GM12878 (cell line): ENCODE results near the gene FAM171A1. TPM values are rescaled to one million over a fixed set of nuclear protein-coding genes. Genes with fewer than 3 reads are reported as not detected.

Source experiments
- ATAC-seq: fragments of 200-7000 bp; cut with Tn5 transposase; 3 replicates; pipeline ENCODE4 v1.9.1; 2020; ENCODE audit warnings: mild to moderate bottlenecking, moderate library complexity
- BruUV-seq: library from RNA; stranded (reverse); fragments of 400-500 nt; replicated peaks from 2 replicates; lab custom pipeline; 2021; lab: Mats Ljungman, UMichigan
- CTCF ChIA-PET: fragments of 300-600 bp; sonication (Branson Sonifier 250); formaldehyde crosslinking; extraction: SDS; loops from one replicate; lab custom pipeline; 2021; ENCODE audit warnings: inconsistent platforms; lab: Yijun Ruan, JAX
- POLR2A ChIA-PET: fragments of 350-600 bp; formaldehyde crosslinking; extraction: SDS; loops from one replicate; lab custom pipeline; 2021; ENCODE audit warnings: inconsistent platforms; lab: Charles Lee
- RAD21 ChIA-PET: fragments of 300-600 bp; sonication (Branson Sonifier 250); formaldehyde crosslinking; loops from one replicate; lab custom pipeline; 2023; ENCODE audit warnings: antibody characterized with exemption; ENCODE audit not compliant: unreplicated experiment; lab: Charles Lee
- SMC1A ChIA-PET: fragments of 300-600 bp; sonication (Branson Sonifier 250); formaldehyde crosslinking; loops from one replicate; lab custom pipeline; 2023; ENCODE audit not compliant: unreplicated experiment, uncharacterized antibody; lab: Charles Lee
- DNase-seq: peaks from one replicate; pipeline ENCODE4 v3.0.0-alpha.2; 2011; ENCODE audit warnings: low read depth, low spot score
- FAIRE-seq: peaks from 3 replicates; lab custom pipeline; 2011; peaks lifted over from hg19 to GRCh38; lab: Jason Lieb, UNC
- H2AFZ ChIP-seq: 2 replicates; pipeline ENCODE4 v1.6.0; 2011; ENCODE audit warnings: low read depth, low read length, control low read depth; ENCODE audit not compliant: control insufficient read depth
- H3K27ac ChIP-seq: 2 replicates; pipeline ENCODE4 v1.5.1; 2011; ENCODE audit warnings: control low read depth; ENCODE audit not compliant: control insufficient read depth, insufficient read depth
- H3K27me3 ChIP-seq, 2 experiments: replicated peaks in 1 of 2; 2 replicates each; pipeline versions ENCODE4 v1.6.0 to v1.6.1; 2011; ENCODE audit warnings: low read length in 1 of 2; ENCODE audit not compliant: control insufficient read depth in 2 of 2, insufficient read depth in 2 of 2
- H3K36me3 ChIP-seq, 2 experiments: 2 replicates each; pipeline ENCODE4 v1.5.1; 2011; ENCODE audit warnings: low read length in 1 of 2; ENCODE audit not compliant: control insufficient read depth in 2 of 2, insufficient read depth in 2 of 2
- H3K4me1 ChIP-seq: 2 replicates; pipeline ENCODE4 v1.6.1; 2011; ENCODE audit warnings: mild to moderate bottlenecking, low read length, moderate library complexity, mixed read lengths; ENCODE audit not compliant: control insufficient read depth, insufficient read depth
- H3K4me2 ChIP-seq: 2 replicates; pipeline ENCODE4 v1.6.0; 2011; ENCODE audit warnings: control low read depth; ENCODE audit not compliant: control insufficient read depth, insufficient read depth
- H3K4me3 ChIP-seq: fragments of 200-600 bp; sonication (generic); 2 replicates; pipeline ENCODE4 v1.5.1; 2016
- H3K79me2 ChIP-seq: 2 replicates; pipeline ENCODE4 v1.6.0; 2011; ENCODE audit warnings: low read length; ENCODE audit not compliant: control insufficient read depth, insufficient read depth
- H3K9ac ChIP-seq: 2 replicates; pipeline ENCODE4 v1.8.0; 2011; ENCODE audit warnings: low read length, control low read depth, mixed read lengths; ENCODE audit not compliant: control insufficient read depth, insufficient read depth
- H3K9me3 ChIP-seq: replicated peaks from 3 replicates; pipeline ENCODE4 v1.5.1; 2011; ENCODE audit warnings: mild to moderate bottlenecking, low read length; ENCODE audit not compliant: control insufficient read depth, insufficient read depth
- H4K20me1 ChIP-seq: 2 replicates; pipeline ENCODE4 v1.6.0; 2011; ENCODE audit not compliant: control insufficient read depth, insufficient read depth
- IRF4 ChIP-seq: IDR thresholded peaks from 2 replicates; pipeline ENCODE4 v1.6.1; 2011; ENCODE audit warnings: low read depth, low read length
- LARP7 ChIP-seq: fragments of 450-650 bp; IDR thresholded peaks from 2 replicates; pipeline ENCODE4 v1.6.1; 2017; ENCODE audit warnings: mild to moderate bottlenecking
- NFYA ChIP-seq: IDR thresholded peaks from 2 replicates; pipeline ENCODE4 v1.6.1; 2011; ENCODE audit warnings: low read depth, mild to moderate bottlenecking, low read length, improper control_type of control experiment, borderline replicate concordance
- SMC3 ChIP-seq: IDR thresholded peaks from 2 replicates; pipeline ENCODE4 v1.6.1; 2011; ENCODE audit warnings: low read length, improper control_type of control experiment, borderline replicate concordance
- SPI1 ChIP-seq: IDR thresholded peaks from 2 replicates; pipeline ENCODE4 v1.6.1; 2011; ENCODE audit warnings: low read depth, mild to moderate bottlenecking, low read length, moderate library complexity, borderline replicate concordance; ENCODE audit not compliant: insufficient read depth
- YBX1 ChIP-seq: fragments of 450-650 bp; IDR thresholded peaks from 2 replicates; pipeline ENCODE4 v1.6.1; 2016; ENCODE audit warnings: antibody characterized with exemption
- WGBS: methylation state at CpG from one replicate; pipeline ENCODE4 v1.1.6; 2016; ENCODE audit warnings: low lambda C conversion rate; ENCODE audit not compliant: insufficient replicate concordance, insufficient coverage; ENCODE audit errors: missing lambda C conversion rate; 5-methylcytosine and 5-hydroxymethylcytosine counted together
- in situ Hi-C: fragments of 300-500 bp; cut with MboI; formaldehyde crosslinking; loops from 9 replicates; pipeline ENCODE4 v1.14.3; 2018; ENCODE audit warnings: mixed read lengths
- intact Hi-C: fragments of 100-400 bp; cut with micrococcal nuclease; formaldehyde crosslinking; loops from one replicate; pipeline ENCODE4 v1.14.2; 2022; ENCODE audit not compliant: unreplicated experiment
- polyA plus RNA-seq, 11 experiments: library from polyadenylated mRNA; depleted of rRNA in 4 of 11; unstranded in 6 of 11; stranded (reverse) in 5 of 11; fragments of >200 nt; fragmentation: Nextera tagmentation in 4 of 11; fragmentation: Illumina TruSeq in 1 of 11; extraction: Ambion mirVana in 4 of 11; extraction: Trizol in 1 of 11; gene quantifications; 1 replicate in 1 of 11; 2 replicates in 10 of 11; pipeline versions ENCODE4 v1.2.1 to v1.2.3, GENCODE V29; 2011 to 2016; ENCODE audit warnings: inconsistent platforms in 2 of 11, missing spikeins in 2 of 11, low read depth in 1 of 11
- total RNA-seq, 4 experiments: library from RNA; depleted of rRNA in 3 of 4; stranded (reverse); fragments of >200 nt in 3 of 4; fragmentation: Illumina TruSeq in 1 of 4; extraction: Trizol in 1 of 4; gene quantifications; 2 replicates each; pipeline versions ENCODE4 v1.2.1 to v1.2.3, GENCODE V29; 2013 to 2021
- TF ChIP-seq, protein P1 (sequence below): fragments of 450-650 bp; IDR thresholded peaks from 2 replicates; pipeline ENCODE4 v1.6.1; 2017; ENCODE audit warnings: mild to moderate bottlenecking, low read depth, inconsistent platforms; ENCODE audit not compliant: poor library complexity, severe bottlenecking

The FAM171A1 gene
- total and polyA plus RNA-seq, 10 of the 15 experiments (the other 5 are each of a cell fraction or from before 2014, with no cell fraction given) = 0.05 to 0.28 (median 0.10) TPM; not detected in 1

- Histone ChIP-seq H3K27ac (no peak overlapping the region), H3K79me2 (no peaks in the 10 kb centered on the region), H3K9me3 (no peaks in the 10 kb centered on the region), H3K9ac (no peak overlapping the region), H3K4me2 (no peak overlapping the region), H3K36me3 (no peaks in the 10 kb centered on the region), H2AFZ (no peak overlapping the region), H4K20me1 (no peaks in the 10 kb centered on the region), H3K4me3 (no peak overlapping the region), H3K27me3 (peaks cover 3 to 10% of the 10 kb centered on the region in 2 experiments; a peak in 3 of 4 replicates), H3K4me1 (no peaks in the 10 kb centered on the region)
- FAIRE-seq (no peak), DNase-seq (no peak), ATAC-seq (no peak)
- CTCF ChIA-PET = no interaction called here
- 2% methylated on average over 3 of the region's 3 CpGs for WGBS
- POLR2A ChIA-PET = no interaction called here
- in situ Hi-C loops = no loop called here
- RAD21 ChIA-PET = no interaction called here
- SMC1A ChIA-PET = no interaction called here
- intact Hi-C loops = no loop called here
- BruUV-seq = no TSS peak
- TF ChIP-seq, protein P1, sequence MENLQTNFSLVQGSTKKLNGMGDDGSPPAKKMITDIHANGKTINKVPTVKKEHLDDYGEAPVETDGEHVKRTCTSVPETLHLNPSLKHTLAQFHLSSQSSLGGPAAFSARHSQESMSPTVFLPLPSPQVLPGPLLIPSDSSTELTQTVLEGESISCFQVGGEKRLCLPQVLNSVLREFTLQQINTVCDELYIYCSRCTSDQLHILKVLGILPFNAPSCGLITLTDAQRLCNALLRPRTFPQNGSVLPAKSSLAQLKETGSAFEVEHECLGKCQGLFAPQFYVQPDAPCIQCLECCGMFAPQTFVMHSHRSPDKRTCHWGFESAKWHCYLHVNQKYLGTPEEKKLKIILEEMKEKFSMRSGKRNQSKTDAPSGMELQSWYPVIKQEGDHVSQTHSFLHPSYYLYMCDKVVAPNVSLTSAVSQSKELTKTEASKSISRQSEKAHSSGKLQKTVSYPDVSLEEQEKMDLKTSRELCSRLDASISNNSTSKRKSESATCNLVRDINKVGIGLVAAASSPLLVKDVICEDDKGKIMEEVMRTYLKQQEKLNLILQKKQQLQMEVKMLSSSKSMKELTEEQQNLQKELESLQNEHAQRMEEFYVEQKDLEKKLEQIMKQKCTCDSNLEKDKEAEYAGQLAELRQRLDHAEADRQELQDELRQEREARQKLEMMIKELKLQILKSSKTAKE = no peak
- TF ChIP-seq NFYA (no peak), LARP7 (no peak), SMC3 (no peak), YBX1 (no peak), IRF4 (no peak), SPI1 (peak; percentile 29; the same call in 1 of the 2 replicates)
Measured at GRCh38 chr10:15361131-15361530, 10.0 kb downstream of the FAM171A1 start.
